HEK293 (cell line): Measurements from ENCODE around the gene DENND1A.

Experiments
- CTCF ChIA-PET: fragments of 350-600 bp; formaldehyde crosslinking; extraction: SDS; loops from one replicate; lab custom pipeline; 2021; ENCODE audit warnings: antibody characterized with exemption; lab: Yijun Ruan, JAX
- POLR2A ChIA-PET: fragments of 300-600 bp; formaldehyde crosslinking; extraction: SDS; loops from one replicate; lab custom pipeline; 2020; ENCODE audit warnings: antibody characterized with exemption, inconsistent platforms; lab: Yijun Ruan, JAX
- H3K27ac ChIP-seq: fragments of 200-500 bp; sonication (Bioruptor generic); 2 replicates; pipeline ENCODE4 v1.5.1; 2014; ENCODE audit warnings: low read depth, low read length, control low read depth, inconsistent platforms; ENCODE audit errors: extremely low read depth
- H3K36me3 ChIP-seq, 2 experiments: fragments of 200-500 bp in 1 of 2; sonication (Bioruptor generic) in 1 of 2; 1 replicate in 1 of 2; 2 replicates in 1 of 2; pipeline ENCODE4 v1.5.1; 2014 to 2017; ENCODE audit warnings: inconsistent platforms in 2 of 2, low read length in 2 of 2; ENCODE audit not compliant: control insufficient read depth in 2 of 2, insufficient read depth in 1 of 2
- H3K4me1 ChIP-seq: fragments of 200-500 bp; sonication (Bioruptor generic); 2 replicates; pipeline ENCODE4 v1.5.1; 2014; ENCODE audit warnings: mild to moderate bottlenecking, low read length, inconsistent platforms; ENCODE audit not compliant: control insufficient read depth, insufficient read depth
- H3K4me3 ChIP-seq: 2 replicates; pipeline ENCODE4 v1.5.1; 2011; ENCODE audit warnings: low read depth, mild to moderate bottlenecking, control low read depth, low read length, moderate library complexity
- H3K9me3 ChIP-seq: fragments of 200-500 bp; sonication (Bioruptor generic); 2 replicates; pipeline ENCODE4 v1.5.1; 2014; ENCODE audit warnings: low read depth, low read length, inconsistent platforms; ENCODE audit not compliant: control insufficient read depth, insufficient read depth
- CTCF ChIP-seq: fragments of 450-650 bp; formaldehyde crosslinking; IDR thresholded peaks from 2 replicates; pipeline ENCODE4 v1.5.1; 2016; ENCODE audit warnings: missing biosample characterization, missing genetic modification characterization
- GLIS1 ChIP-seq: fragments of 450-650 bp; formaldehyde crosslinking; IDR thresholded peaks from 2 replicates; pipeline ENCODE4 v1.5.1; 2016; ENCODE audit warnings: missing biosample characterization, missing genetic modification characterization
- GLIS2 ChIP-seq: fragments of 450-650 bp; formaldehyde crosslinking; IDR thresholded peaks from 2 replicates; pipeline ENCODE4 v1.5.1; 2016; ENCODE audit warnings: missing biosample characterization, missing genetic modification characterization
- KLF1 ChIP-seq: fragments of 450-650 bp; formaldehyde crosslinking; IDR thresholded peaks from 2 replicates; pipeline ENCODE4 v1.5.1; 2016; ENCODE audit warnings: missing biosample characterization, missing genetic modification characterization
- KLF16 ChIP-seq: fragments of 450-650 bp; formaldehyde crosslinking; IDR thresholded peaks from 2 replicates; pipeline ENCODE4 v1.5.1; 2017; ENCODE audit warnings: missing biosample characterization, missing genetic modification characterization
- MEIS1 ChIP-seq: sonication (generic); formaldehyde crosslinking; IDR thresholded peaks from 2 replicates; pipeline ENCODE4 v1.8.1; 2022; ENCODE audit warnings: missing genetic modification reagents, mild to moderate bottlenecking, borderline replicate concordance
- SCRT2 ChIP-seq: fragments of 450-650 bp; formaldehyde crosslinking; IDR thresholded peaks from 2 replicates; pipeline ENCODE4 v1.5.1; 2016; ENCODE audit warnings: missing biosample characterization, missing genetic modification characterization
- SP2 ChIP-seq: fragments of 450-650 bp; formaldehyde crosslinking; IDR thresholded peaks from 2 replicates; pipeline ENCODE4 v1.5.1; 2016; ENCODE audit warnings: missing biosample characterization, missing genetic modification characterization
- ZBTB1 ChIP-seq: fragments of 450-650 bp; formaldehyde crosslinking; IDR thresholded peaks from 2 replicates; pipeline ENCODE4 v1.5.1; 2016; ENCODE audit warnings: missing biosample characterization, missing genetic modification characterization
- ZBTB8A ChIP-seq: fragments of 450-650 bp; formaldehyde crosslinking; IDR thresholded peaks from 2 replicates; pipeline ENCODE4 v1.5.1; 2016; ENCODE audit warnings: missing biosample characterization, missing genetic modification characterization
- ZFP37 ChIP-seq: fragments of 450-650 bp; formaldehyde crosslinking; IDR thresholded peaks from 2 replicates; pipeline ENCODE4 v1.5.1; 2016; ENCODE audit warnings: missing biosample characterization, missing genetic modification characterization
- ZNF114 ChIP-seq: fragments of 450-650 bp; formaldehyde crosslinking; IDR thresholded peaks from 2 replicates; pipeline ENCODE4 v1.5.0; 2017; ENCODE audit warnings: missing biosample characterization, missing genetic modification characterization
- ZNF174 ChIP-seq: fragments of 450-650 bp; formaldehyde crosslinking; IDR thresholded peaks from 2 replicates; pipeline ENCODE4 v1.5.0; 2017; ENCODE audit warnings: missing biosample characterization, mild to moderate bottlenecking, missing genetic modification characterization
- ZNF324 ChIP-seq: fragments of 450-650 bp; formaldehyde crosslinking; IDR thresholded peaks from 2 replicates; pipeline ENCODE4 v1.5.1; 2016; ENCODE audit warnings: missing biosample characterization, missing genetic modification characterization
- ZNF362 ChIP-seq: fragments of 450-650 bp; formaldehyde crosslinking; IDR thresholded peaks from 2 replicates; pipeline ENCODE4 v1.5.1; 2016; ENCODE audit warnings: missing biosample characterization, missing genetic modification characterization
- ZNF366 ChIP-seq: fragments of 450-650 bp; formaldehyde crosslinking; conservative IDR thresholded peaks from 2 replicates; pipeline ENCODE4 v1.5.1; 2016; ENCODE audit warnings: missing biosample characterization, missing genetic modification characterization
- ZNF394 ChIP-seq: fragments of 450-650 bp; formaldehyde crosslinking; IDR thresholded peaks from 2 replicates; pipeline ENCODE4 v1.5.1; 2016; ENCODE audit warnings: missing biosample characterization, missing genetic modification characterization, mild to moderate bottlenecking, moderate library complexity, borderline replicate concordance
- ZNF416 ChIP-seq: fragments of 450-650 bp; formaldehyde crosslinking; IDR thresholded peaks from 2 replicates; pipeline ENCODE4 v1.5.1; 2016; ENCODE audit warnings: missing biosample characterization, missing genetic modification characterization
- ZNF548 ChIP-seq: fragments of 450-650 bp; formaldehyde crosslinking; IDR thresholded peaks from 2 replicates; pipeline ENCODE4 v1.5.1; 2016; ENCODE audit warnings: missing biosample characterization, missing genetic modification characterization
- ZNF585B ChIP-seq: fragments of 450-650 bp; formaldehyde crosslinking; IDR thresholded peaks from 2 replicates; pipeline ENCODE4 v1.5.1; 2016; ENCODE audit warnings: missing biosample characterization, missing genetic modification characterization
- ZNF639 ChIP-seq: fragments of 450-650 bp; formaldehyde crosslinking; IDR thresholded peaks from 2 replicates; pipeline ENCODE4 v1.5.1; 2016; ENCODE audit warnings: missing biosample characterization, missing genetic modification characterization
- ZNF785 ChIP-seq: fragments of 450-650 bp; formaldehyde crosslinking; IDR thresholded peaks from 2 replicates; pipeline ENCODE4 v1.5.1; 2016; ENCODE audit warnings: missing biosample characterization, missing genetic modification characterization
- ZNF843 ChIP-seq: fragments of 450-650 bp; formaldehyde crosslinking; IDR thresholded peaks from 2 replicates; pipeline ENCODE4 v1.5.1; 2016; ENCODE audit warnings: missing biosample characterization, missing genetic modification characterization
- ZSCAN4 ChIP-seq: fragments of 450-650 bp; formaldehyde crosslinking; IDR thresholded peaks from 2 replicates; pipeline ENCODE4 v1.5.1; 2017; ENCODE audit warnings: missing biosample characterization, missing genetic modification characterization

The DENND1A gene

GRCh38 chr9:123955637-123956036, 25.7 kb upstream of the DENND1A start (continued):
- TF ChIP-seq ZNF843 (no peak), KLF16 (tag by site-specific recombination) (no peak)

- ChIA-PET POLR2A (no interaction called here), CTCF (no interaction called here)
- H3K27ac ChIP-seq: no peak overlapping the region
- H3K36me3 ChIP-seq: no peaks in the 10 kb centered on the region
- no peak overlapping the region for H3K4me3 ChIP-seq
- no peaks in the 10 kb centered on the region for H3K4me1 ChIP-seq
- no peaks in the 10 kb centered on the region for H3K9me3 ChIP-seq
- no peak for TF ChIP-seq ZSCAN4 (tag by site-specific recombination)
- no peak for TF ChIP-seq MEIS1
- TF ChIP-seq ZNF585B (tag by site-specific recombination): no peak
- TF ChIP-seq ZNF362: no peak
- TF ChIP-seq ZNF639: no peak
- TF ChIP-seq KLF1 (tag by site-specific recombination): no peak
- TF ChIP-seq ZBTB1 (tag by site-specific recombination): no peak
Observed at GRCh38 chr9:123954518-123955280, 24.8 kb upstream of the DENND1A start.

GRCh38 chr9:123952641-123953495, 22.9 kb upstream of the DENND1A start:
- Histone ChIP-seq H3K36me3 (no peaks in the 10 kb centered on the region), H3K9me3 (no peaks in the 10 kb centered on the region), H3K27ac (no peak overlapping the region), H3K4me1 (no peaks in the 10 kb centered on the region)
- POLR2A ChIA-PET: no interaction called here
- CTCF ChIA-PET: interaction anchor here (0.6 to 0.7 kb wide), 4 partner anchors 9 to 92 kb away, joined by 3 to 6 read pairs (median 4); no protein-coding TSS in a partner anchor
- no peak for TF ChIP-seq ZFP37
- no peak for TF ChIP-seq ZNF785 (tag by site-specific recombination)
- TF ChIP-seq, all 188 proteins: peak for 0
- H3K4me3 ChIP-seq: no peak overlapping the region

- POLR2A ChIA-PET: no interaction called here
Observed at GRCh38 chr9:123948286-123948685, 18.4 kb upstream of the DENND1A start.

More at GRCh38 chr9:123948286-123948685, 18.4 kb upstream of the DENND1A start:
- CTCF ChIA-PET: no interaction called here
- no peaks in the 10 kb centered on the region for H3K36me3 ChIP-seq
- H3K4me3 ChIP-seq: no peak overlapping the region
- H3K27ac ChIP-seq: no peak overlapping the region
- TF ChIP-seq ZNF416: no peak
- no peak for TF ChIP-seq GLIS1
- no peak for TF ChIP-seq ZNF324 (tag by site-specific recombination)
- no peak for TF ChIP-seq SP2 (tag by site-specific recombination)
- TF ChIP-seq GLIS2 (tag by site-specific recombination): no peak
- no peak for TF ChIP-seq CTCF
- no peak for TF ChIP-seq ZNF548
- no peak for TF ChIP-seq ZNF174
- no peak for TF ChIP-seq SCRT2 (tag by site-specific recombination)
- no peak for TF ChIP-seq ZBTB8A (tag by site-specific recombination)
- TF ChIP-seq ZNF366 (tag by site-specific recombination): no peak
- no peak for TF ChIP-seq ZNF114 (tag by site-specific recombination)
- no peak for TF ChIP-seq ZNF394
- H3K9me3 ChIP-seq: no peaks in the 10 kb centered on the region
- H3K4me1 ChIP-seq: no peaks in the 10 kb centered on the region
